HepG2 (cell line): Measurements from ENCODE around the gene AKR1A1. TPM values are rescaled to one million over a fixed set of nuclear protein-coding genes. Genes with fewer than 3 reads are reported as not detected.

Source experiments
- DDIT3 ChIP-seq: sonication (generic); formaldehyde crosslinking; IDR thresholded peaks from 2 replicates; pipeline ENCODE4 v1.4.0; 2020; ENCODE audit warnings: mild to moderate bottlenecking, missing genetic modification reagents
- EZH2 ChIP-seq: conservative IDR thresholded peaks from 2 replicates; pipeline ENCODE4 v1.6.1; 2012; ENCODE audit warnings: mild to moderate bottlenecking, low read depth, low read length, moderate library complexity
- FOXP1 ChIP-seq, 2 experiments: fragments of 450-650 bp in 1 of 2; IDR thresholded peaks; 2 replicates each; pipeline ENCODE4 v1.6.1; 2017 to 2018; ENCODE audit warnings: antibody characterized with exemption in 1 of 2
- GPN1 ChIP-seq: sonication (generic); formaldehyde crosslinking; IDR thresholded peaks from 2 replicates; pipeline ENCODE4 v1.5.1; 2020; ENCODE audit warnings: missing genetic modification reagents, borderline replicate concordance
- HNF1A ChIP-seq, 2 experiments: sonication (generic) in 1 of 2; formaldehyde crosslinking in 1 of 2; IDR thresholded peaks; 2 replicates each; pipeline versions ENCODE4 v1.4.0 to v1.6.1; 2016 to 2020; ENCODE audit warnings: borderline replicate concordance in 1 of 2, low read depth in 1 of 2, mild to moderate bottlenecking in 1 of 2, missing genetic modification reagents in 1 of 2
- IRF1 ChIP-seq: sonication (generic); formaldehyde crosslinking; IDR thresholded peaks from 2 replicates; pipeline ENCODE4 v1.4.0; 2020; ENCODE audit warnings: low read depth, mild to moderate bottlenecking, missing genetic modification reagents
- KAT2B ChIP-seq: fragments of 150-350 bp; IDR thresholded peaks from 2 replicates; pipeline ENCODE4 v1.6.1; 2014; ENCODE audit warnings: low read depth, low read length, borderline replicate concordance
- MAFF ChIP-seq: IDR thresholded peaks from 2 replicates; pipeline ENCODE4 v1.6.1; 2011; ENCODE audit warnings: low read depth, low read length, improper control_type of control experiment
- MEIS2 ChIP-seq: sonication (generic); formaldehyde crosslinking; IDR thresholded peaks from 2 replicates; pipeline ENCODE4 v1.9.0; 2021; ENCODE audit warnings: mild to moderate bottlenecking, missing genetic modification reagents
- MYNN ChIP-seq: sonication (generic); formaldehyde crosslinking; IDR thresholded peaks from 2 replicates; pipeline ENCODE4 v1.4.0; 2020; ENCODE audit warnings: mild to moderate bottlenecking, low read depth, missing genetic modification reagents
- MYPOP ChIP-seq: sonication (generic); formaldehyde crosslinking; IDR thresholded peaks from 2 replicates; pipeline ENCODE4 v1.8.1; 2023; ENCODE audit warnings: mild to moderate bottlenecking, moderate library complexity, missing genetic modification reagents
- RORA ChIP-seq: sonication (generic); formaldehyde crosslinking; IDR thresholded peaks from 2 replicates; pipeline ENCODE4 v1.5.0; 2020; ENCODE audit warnings: mild to moderate bottlenecking, missing genetic modification reagents, moderate library complexity
- SATB2 ChIP-seq: sonication (generic); formaldehyde crosslinking; IDR thresholded peaks from 2 replicates; pipeline ENCODE4 v1.5.0; 2020; ENCODE audit warnings: missing genetic modification reagents
- TBL1XR1 ChIP-seq: fragments of 150-350 bp; IDR thresholded peaks from 2 replicates; pipeline ENCODE4 v1.6.1; 2014; ENCODE audit warnings: borderline replicate concordance, low read length; ENCODE audit not compliant: partially characterized antibody
- THRA ChIP-seq: sonication (generic); formaldehyde crosslinking; IDR thresholded peaks from 2 replicates; pipeline ENCODE4 v1.4.0; 2020; ENCODE audit warnings: missing genetic modification reagents, borderline replicate concordance
- YEATS4 ChIP-seq: sonication (generic); formaldehyde crosslinking; IDR thresholded peaks from 2 replicates; pipeline ENCODE4 v1.4.0; 2020; ENCODE audit warnings: missing genetic modification reagents, borderline replicate concordance
- ZBTB46 ChIP-seq: sonication (generic); formaldehyde crosslinking; IDR thresholded peaks from 2 replicates; pipeline ENCODE4 v1.4.0; 2020; ENCODE audit warnings: mild to moderate bottlenecking, missing genetic modification reagents, borderline replicate concordance
- ZMYM4 ChIP-seq: sonication (generic); formaldehyde crosslinking; IDR thresholded peaks from 2 replicates; pipeline ENCODE4 v1.8.1; 2023; ENCODE audit warnings: mild to moderate bottlenecking, missing genetic modification reagents
- ZNF264 ChIP-seq: sonication (generic); formaldehyde crosslinking; IDR thresholded peaks from 2 replicates; pipeline ENCODE4 v1.4.0; 2020; ENCODE audit warnings: missing genetic modification reagents
- polyA plus RNA-seq, 8 experiments: library from polyadenylated mRNA; depleted of rRNA in 3 of 8; stranded (reverse) in 7 of 8; unstranded in 1 of 8; fragments of >200 nt; fragmentation: Illumina TruSeq in 4 of 8; extraction: Trizol in 4 of 8; gene quantifications; 2 replicates each; pipeline versions ENCODE4 v1.2.1 to v1.2.3, GENCODE V29; 2011 to 2016; ENCODE audit warnings: low read depth in 4 of 8, missing spikeins in 1 of 8, mixed read lengths in 1 of 8; ENCODE audit not compliant: insufficient read depth in 1 of 8
- total RNA-seq, 5 experiments: library from RNA; depleted of rRNA; stranded (reverse); fragments of >200 nt; fragmentation: Illumina TruSeq; extraction: Trizol; gene quantifications; 2 replicates each; pipeline ENCODE4 v1.2.3, GENCODE V29; 2016; ENCODE audit warnings: low read depth in 1 of 5

AKR1A1 gene
- total and polyA plus RNA-seq, 2 of the 13 experiments (the other 11 are each of a cell fraction or from before 2014, with no cell fraction given), result 181 to 217 TPM

GRCh38 chr1:45545553-45546310 is 4.9 kb upstream of the AKR1A1 start (continued):
- 0 out of 2 replicates have a peak, but pooled peaks have one; percentile 39 for TF ChIP-seq MEIS2 (CRISPR knock-in tag)
- TF ChIP-seq TBL1XR1, result no peak
- no peak for TF ChIP-seq MYPOP
- TF ChIP-seq GPN1, result no peak
- no peak for TF ChIP-seq KAT2B
- no peak for TF ChIP-seq ZBTB46
- TF ChIP-seq FOXP1 (IDR thresholded peaks at IDR 0.05), result no peak
- TF ChIP-seq FOXP1 (CRISPR knock-in tag; IDR thresholded peaks at IDR 0.05), result no peak
- TF ChIP-seq EZH2, result no peak
- no peak for TF ChIP-seq MAFF
- TF ChIP-seq DDIT3 (CRISPR knock-in tag), result no peak
- TF ChIP-seq SATB2 (CRISPR knock-in tag), result no peak
- TF ChIP-seq HNF1A (IDR thresholded peaks at IDR 0.05; ENCODE audit: low read depth), result no peak
- no peak for TF ChIP-seq HNF1A (CRISPR knock-in tag; IDR thresholded peaks at IDR 0.05; ENCODE audit: borderline replicate concordance)
- no peak for TF ChIP-seq RORA (CRISPR knock-in tag)
- peak; percentile 33; the same call in 1 of the 2 replicates for TF ChIP-seq ZNF264 (CRISPR knock-in tag)
- TF ChIP-seq IRF1 (CRISPR knock-in tag), result no peak
- peak; percentile 53; the same call in 1 of the 2 replicates for TF ChIP-seq ZMYM4 (CRISPR knock-in tag)
- peak; percentile 40; the same call in 1 of the 2 replicates for TF ChIP-seq THRA
- TF ChIP-seq YEATS4 (CRISPR knock-in tag), result no peak; the same call in 1 of the 2 replicates
- no peak for TF ChIP-seq MYNN (CRISPR knock-in tag)
